Measurements from ENCODE around the gene EPX.

- no peak for TF ChIP-seq POLR2A (IDR thresholded peaks at IDR 0.05)
- TF ChIP-seq, protein P1, sequence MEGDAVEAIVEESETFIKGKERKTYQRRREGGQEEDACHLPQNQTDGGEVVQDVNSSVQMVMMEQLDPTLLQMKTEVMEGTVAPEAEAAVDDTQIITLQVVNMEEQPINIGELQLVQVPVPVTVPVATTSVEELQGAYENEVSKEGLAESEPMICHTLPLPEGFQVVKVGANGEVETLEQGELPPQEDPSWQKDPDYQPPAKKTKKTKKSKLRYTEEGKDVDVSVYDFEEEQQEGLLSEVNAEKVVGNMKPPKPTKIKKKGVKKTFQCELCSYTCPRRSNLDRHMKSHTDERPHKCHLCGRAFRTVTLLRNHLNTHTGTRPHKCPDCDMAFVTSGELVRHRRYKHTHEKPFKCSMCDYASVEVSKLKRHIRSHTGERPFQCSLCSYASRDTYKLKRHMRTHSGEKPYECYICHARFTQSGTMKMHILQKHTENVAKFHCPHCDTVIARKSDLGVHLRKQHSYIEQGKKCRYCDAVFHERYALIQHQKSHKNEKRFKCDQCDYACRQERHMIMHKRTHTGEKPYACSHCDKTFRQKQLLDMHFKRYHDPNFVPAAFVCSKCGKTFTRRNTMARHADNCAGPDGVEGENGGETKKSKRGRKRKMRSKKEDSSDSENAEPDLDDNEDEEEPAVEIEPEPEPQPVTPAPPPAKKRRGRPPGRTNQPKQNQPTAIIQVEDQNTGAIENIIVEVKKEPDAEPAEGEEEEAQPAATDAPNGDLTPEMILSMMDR (IDR thresholded peaks at IDR 0.05), result no peak
These were observed 41.0 kb downstream of the EPX start for GRCh38 chr17:58233543-58233942.

All from adrenal gland (tissue), 5 donors.